Cardiac muscle cell (in vitro differentiated cells and primary cell): Measurements from ENCODE around the gene KCNIP4. TPM values are rescaled to one million over a fixed set of nuclear protein-coding genes. Genes with fewer than 3 reads are reported as not detected.
A peak's percentile ranks its signal among the peaks of the same experiment; 100 is the strongest.

Experiments
- DNase-seq, 2 donors: peaks; one replicate each; pipeline versions ENCODE4 v3.0.0 to v3.0.0-alpha.2; 2010 to 2017; ENCODE audit warnings: low read depth in 1 of 2, low spot score in 1 of 2
- H3K27ac ChIP-seq: fragments of 200-600 bp; sonication (generic); 2 replicates; pipeline ENCODE4 v1.5.1; 2016
- H3K27me3 ChIP-seq: fragments of 200-600 bp; sonication (generic); 2 replicates; pipeline ENCODE4 v1.6.0; 2016; ENCODE audit warnings: control low read depth
- H3K36me3 ChIP-seq: fragments of 200-600 bp; sonication (generic); 2 replicates; pipeline ENCODE4 v1.5.1; 2016; ENCODE audit warnings: control low read depth
- H3K4me1 ChIP-seq: fragments of 200-600 bp; sonication (generic); 2 replicates; pipeline ENCODE4 v1.8.1; 2017; ENCODE audit warnings: low read depth, mild to moderate bottlenecking, mixed run types
- H3K4me3 ChIP-seq: fragments of 200-600 bp; sonication (generic); 2 replicates; pipeline ENCODE4 v1.5.1; 2016; ENCODE audit warnings: mild to moderate bottlenecking
- H3K9me3 ChIP-seq: fragments of 200-600 bp; sonication (generic); 2 replicates; pipeline ENCODE4 v1.5.1; 2017; ENCODE audit warnings: low read depth, mild to moderate bottlenecking, control low read depth
- polyA plus RNA-seq: library from polyadenylated mRNA; unstranded; fragments of >200 nt; fragmentation: Nextera tagmentation; extraction: Ambion mirVana; gene quantifications from 2 replicates; pipeline ENCODE4 v1.2.1, GENCODE V29; 2016
- total RNA-seq: library from RNA; depleted of rRNA; stranded (reverse); fragments of >200 nt; gene quantifications from 2 replicates; pipeline ENCODE4 v1.2.3, GENCODE V29; 2016
- TF ChIP-seq, protein P1 (sequence below): IDR thresholded peaks from 2 replicates; pipeline ENCODE4 v1.5.1; 2012; ENCODE audit warnings: low read depth, mild to moderate bottlenecking, low read length

Gene KCNIP4
- total and polyA plus RNA-seq, 2 experiments from 2014 or later = 14.5 to 15.9 TPM

DNA sequence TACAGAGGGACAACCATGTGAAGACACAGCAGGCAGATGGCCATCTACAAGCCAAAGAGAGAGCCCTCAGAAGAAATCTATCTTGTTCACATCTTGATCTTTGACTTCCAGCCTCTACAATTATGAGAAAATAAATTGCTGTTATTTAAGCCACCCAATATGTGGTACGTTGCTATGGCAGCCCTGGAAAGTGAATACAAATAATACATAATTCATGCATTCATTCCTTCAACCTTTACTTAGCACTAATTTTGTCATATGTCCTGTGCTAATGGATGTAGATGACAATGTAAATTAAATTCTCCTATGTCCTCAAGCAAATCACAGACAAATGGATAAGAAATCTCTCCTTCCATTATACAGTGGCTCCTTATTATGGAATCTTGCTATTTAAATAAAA is 886.7 kb downstream of the KCNIP4 start:
- no peaks in the 10 kb centered on the region for H3K27me3 ChIP-seq
- no peaks in the 10 kb centered on the region for H3K9me3 ChIP-seq
- no peaks in the 10 kb centered on the region for H3K4me1 ChIP-seq
- TF ChIP-seq, protein P1, sequence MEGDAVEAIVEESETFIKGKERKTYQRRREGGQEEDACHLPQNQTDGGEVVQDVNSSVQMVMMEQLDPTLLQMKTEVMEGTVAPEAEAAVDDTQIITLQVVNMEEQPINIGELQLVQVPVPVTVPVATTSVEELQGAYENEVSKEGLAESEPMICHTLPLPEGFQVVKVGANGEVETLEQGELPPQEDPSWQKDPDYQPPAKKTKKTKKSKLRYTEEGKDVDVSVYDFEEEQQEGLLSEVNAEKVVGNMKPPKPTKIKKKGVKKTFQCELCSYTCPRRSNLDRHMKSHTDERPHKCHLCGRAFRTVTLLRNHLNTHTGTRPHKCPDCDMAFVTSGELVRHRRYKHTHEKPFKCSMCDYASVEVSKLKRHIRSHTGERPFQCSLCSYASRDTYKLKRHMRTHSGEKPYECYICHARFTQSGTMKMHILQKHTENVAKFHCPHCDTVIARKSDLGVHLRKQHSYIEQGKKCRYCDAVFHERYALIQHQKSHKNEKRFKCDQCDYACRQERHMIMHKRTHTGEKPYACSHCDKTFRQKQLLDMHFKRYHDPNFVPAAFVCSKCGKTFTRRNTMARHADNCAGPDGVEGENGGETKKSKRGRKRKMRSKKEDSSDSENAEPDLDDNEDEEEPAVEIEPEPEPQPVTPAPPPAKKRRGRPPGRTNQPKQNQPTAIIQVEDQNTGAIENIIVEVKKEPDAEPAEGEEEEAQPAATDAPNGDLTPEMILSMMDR = no peak
- no peak for DNase-seq
- H3K27ac ChIP-seq = no peak overlapping the region
- no peak overlapping the region for H3K4me3 ChIP-seq
- H3K36me3 ChIP-seq = no peaks in the 10 kb centered on the region

DNA sequence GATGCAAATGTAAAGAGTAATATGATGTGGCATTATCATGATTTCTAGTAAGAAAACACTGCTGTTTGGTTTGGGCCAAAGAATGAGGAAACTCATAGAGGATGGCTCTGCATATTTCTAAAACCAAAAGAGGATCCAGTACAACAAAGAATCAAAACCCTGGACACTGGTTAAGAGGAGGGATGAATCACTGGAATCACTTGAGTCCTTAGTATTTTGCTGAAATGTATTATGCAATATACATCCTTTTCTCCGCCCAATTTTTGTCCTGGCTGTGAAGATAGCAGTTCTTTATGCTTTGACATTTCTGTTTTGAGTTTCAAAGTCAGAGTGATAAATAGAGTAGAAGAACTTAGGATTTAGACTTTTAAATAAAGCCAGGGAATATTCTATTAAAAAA is 902.4 kb downstream of the KCNIP4 start:
- DNase-seq = peak in 1 of 2 donors; percentile 2

DNA sequence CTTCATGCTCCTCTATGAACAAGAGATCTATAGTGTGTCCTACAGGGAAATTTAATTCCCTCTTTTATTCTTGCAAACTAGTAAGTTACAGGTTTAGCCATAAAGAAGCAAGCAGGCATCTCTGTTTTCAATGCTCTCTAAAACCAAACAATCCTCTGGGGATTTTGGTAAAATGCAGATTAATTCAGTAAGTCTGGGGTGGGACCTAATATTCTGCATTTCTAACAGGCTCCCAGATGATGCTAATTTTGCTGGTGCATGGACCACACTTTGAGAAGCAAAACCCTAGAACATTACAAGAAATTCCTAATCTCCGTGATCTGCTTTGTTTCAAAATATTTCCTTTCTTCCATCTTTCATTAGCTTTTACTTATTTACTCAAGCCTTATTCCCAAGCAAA is 903.5 kb downstream of the KCNIP4 start:
- Histone ChIP-seq H3K4me3 (no peak overlapping the region), H3K36me3 (no peaks in the 10 kb centered on the region), H3K9me3 (peaks cover 3% of the 10 kb centered on the region), H3K27me3 (no peaks in the 10 kb centered on the region), H3K4me1 (no peaks in the 10 kb centered on the region), H3K27ac (no peak overlapping the region)
- DNase-seq = no peak
- TF ChIP-seq, protein P1 = no peak

More for the DNA sequence above, 902.4 kb downstream of the KCNIP4 start:
- H3K27me3 ChIP-seq = no peaks in the 10 kb centered on the region
- H3K4me1 ChIP-seq = no peaks in the 10 kb centered on the region
- no peak overlapping the region for H3K27ac ChIP-seq
- peaks cover 3% of the 10 kb centered on the region for H3K9me3 ChIP-seq
- TF ChIP-seq, protein P1 = no peak
- no peaks in the 10 kb centered on the region for H3K36me3 ChIP-seq
- H3K4me3 ChIP-seq = no peak overlapping the region

DNA sequence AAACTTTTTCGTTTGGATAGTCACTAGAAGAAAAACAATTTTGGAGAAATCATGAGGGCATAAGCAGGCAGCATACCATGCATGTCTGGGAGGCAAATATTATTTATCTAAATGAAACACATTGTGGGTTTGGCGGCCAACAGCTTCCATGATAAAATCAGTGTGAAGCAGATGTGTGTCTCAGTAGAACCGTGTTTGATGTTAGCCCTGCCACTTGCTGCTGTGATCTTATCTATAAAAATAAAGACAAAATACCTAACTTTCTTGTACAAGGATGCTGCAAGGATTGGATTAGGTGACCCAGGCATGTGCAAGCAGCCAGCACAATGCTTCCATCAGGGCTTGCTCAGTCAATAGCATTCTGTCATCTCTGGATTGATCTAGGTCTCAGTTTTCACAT is 906.9 kb downstream of the KCNIP4 start:
- H3K4me1 ChIP-seq = no peaks in the 10 kb centered on the region
- TF ChIP-seq, protein P1 = no peak
- H3K36me3 ChIP-seq = no peaks in the 10 kb centered on the region
- H3K27me3 ChIP-seq = no peaks in the 10 kb centered on the region
- no peak for DNase-seq
- no peaks in the 10 kb centered on the region for H3K9me3 ChIP-seq
- H3K27ac ChIP-seq = no peak overlapping the region
- H3K4me3 ChIP-seq = no peak overlapping the region

DNA sequence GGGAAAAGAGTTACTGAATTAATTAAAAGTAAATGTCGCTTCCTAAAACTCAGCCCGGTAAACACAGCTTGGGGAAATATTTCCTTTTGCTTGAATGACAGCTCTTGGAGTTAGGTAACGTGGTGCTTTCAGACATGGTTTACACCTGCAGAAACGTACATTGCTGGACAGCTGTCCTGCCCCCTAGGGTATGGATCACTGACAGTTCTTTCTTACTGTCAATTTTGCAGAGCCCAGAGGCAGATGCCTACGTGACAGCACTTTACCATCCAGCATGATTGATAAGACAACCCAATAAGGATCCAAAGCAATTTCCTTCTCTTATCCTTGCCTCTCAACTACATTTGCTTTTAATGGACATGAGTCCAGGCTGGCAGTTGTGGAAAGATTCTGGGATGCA is 913.8 kb downstream of the KCNIP4 start:
- H3K4me1 ChIP-seq = no peaks in the 10 kb centered on the region
- TF ChIP-seq, protein P1 = no peak
- H3K27me3 ChIP-seq = no peaks in the 10 kb centered on the region
- H3K4me3 ChIP-seq = no peak overlapping the region
- H3K36me3 ChIP-seq = no peaks in the 10 kb centered on the region
- DNase-seq = no peak
- no peak overlapping the region for H3K27ac ChIP-seq
- no peaks in the 10 kb centered on the region for H3K9me3 ChIP-seq
